GM12891 (cell line): Measurements from ENCODE around the gene TACR2.

ENCODE experiments used
- POLR2A ChIP-seq: IDR thresholded peaks from 2 replicates; pipeline ENCODE4 v1.6.1; 2011; ENCODE audit warnings: low read depth, low read length, control low read depth
- POLR2AphosphoS5 ChIP-seq: IDR thresholded peaks from 2 replicates; pipeline ENCODE4 v1.6.1; 2011; ENCODE audit warnings: low read depth, low read length, control low read depth
- TAF1 ChIP-seq: IDR thresholded peaks from 2 replicates; pipeline ENCODE4 v1.6.1; 2011; ENCODE audit warnings: low read depth, low read length, control low read depth

DNA sequence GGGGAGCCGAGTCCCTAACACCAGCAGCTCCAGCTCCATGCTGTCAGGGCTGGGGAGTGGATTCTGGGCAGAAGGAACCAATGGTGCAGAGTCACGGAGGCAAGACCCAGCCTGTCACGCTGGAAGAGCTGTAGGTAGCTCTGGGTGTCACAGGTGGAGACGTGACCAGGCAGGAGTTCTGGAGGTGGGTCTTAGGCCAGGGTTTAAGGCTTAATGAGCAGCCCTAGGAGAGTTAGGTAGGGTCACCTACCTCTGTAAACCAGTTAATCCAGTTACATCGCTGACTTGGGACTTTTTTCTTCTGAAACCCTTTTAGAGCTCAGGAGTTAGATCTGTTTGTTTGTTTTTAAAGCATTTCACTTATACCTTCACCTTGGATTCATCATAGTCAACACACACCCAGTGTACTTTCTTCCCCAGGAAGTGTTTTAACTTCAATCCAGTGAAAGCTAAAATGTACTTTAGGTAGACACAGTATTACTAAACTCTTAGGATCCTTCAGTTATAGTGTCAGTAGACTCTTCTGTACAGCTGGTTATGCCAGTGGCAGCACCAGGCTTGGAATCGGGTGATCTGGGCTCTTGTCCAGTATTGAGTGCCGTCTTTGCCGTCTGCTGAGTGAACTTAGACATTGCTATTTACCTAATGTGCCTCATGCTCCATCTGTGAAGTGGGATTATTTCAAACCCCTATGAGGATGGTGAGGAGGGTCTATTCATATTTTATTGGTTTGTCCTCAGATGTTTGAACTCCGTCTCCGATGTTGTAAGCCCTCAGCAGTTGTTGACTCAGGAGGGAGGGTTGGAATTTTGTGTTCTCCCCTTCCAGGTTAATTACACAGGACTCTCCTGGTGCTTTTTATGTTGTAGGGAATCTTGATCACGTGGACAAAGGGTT, 31.0 kb downstream of the TACR2 start:
- no peak for TF ChIP-seq POLR2A
- no peak for TF ChIP-seq TAF1
- TF ChIP-seq POLR2AphosphoS5: no peak
